Fibroblast of lung (primary cell): ENCODE results near the gene CYB561D2.

ENCODE experiments used
- CTCF ChIP-seq, 2 donors: IDR thresholded peaks in 1 of 2; conservative IDR thresholded peaks in 1 of 2; 1 replicate in 1 of 2; 2 replicates in 1 of 2; pipeline ENCODE4 v1.5.1; 2011 to 2012; ENCODE audit warnings: low read length in 2 of 2, control low read depth in 1 of 2, inconsistent platforms in 1 of 2, low read depth in 1 of 2, mild to moderate bottlenecking in 1 of 2
- EZH2 ChIP-seq: IDR thresholded peaks from 2 replicates; pipeline ENCODE4 v1.5.1; 2012; ENCODE audit warnings: low read length, control low read depth, mild to moderate bottlenecking; ENCODE audit errors: missing control alignments

- TF ChIP-seq CTCF (conservative IDR thresholded peaks at IDR 0.05 in 1 of 2, IDR thresholded peaks at IDR 0.05 in 1 of 2; ENCODE audit: low read depth in 1 of 2, low read length in 2 of 2), result no peak
- TF ChIP-seq EZH2, result no peak
Measured at GRCh38 chr3:50340448-50341329, 10.0 kb upstream of the CYB561D2 start, which contains the start of gene RASSF1.
